ENCODE results near the gene FAM174B.

Gene FAM174B

DNA sequence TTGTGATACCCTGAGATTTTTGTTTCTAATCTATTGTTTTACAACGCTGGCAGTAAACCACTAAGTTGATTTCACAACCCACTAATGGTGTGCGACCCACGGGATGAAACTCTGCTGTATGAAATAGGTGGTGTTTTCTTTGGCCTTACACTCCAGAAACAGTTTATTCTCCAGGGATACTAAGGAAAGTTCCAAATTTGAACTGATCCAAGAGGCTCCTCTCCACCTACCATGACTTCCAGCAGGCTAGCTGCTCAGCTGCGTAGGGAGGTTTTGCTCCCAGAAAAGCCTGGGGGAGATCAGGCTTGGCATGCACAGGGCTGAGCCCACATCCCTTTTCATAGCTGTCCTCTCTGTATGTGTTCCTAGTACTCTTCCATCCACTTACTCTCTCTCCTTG, 71.5 kb downstream of the FAM174B start:
- in situ Hi-C loops (cut with HindIII; ENCODE audit: low pct_ligation_motif_present, low pct_unique_long_range_greater_than_20kb, low sequenced_read_pairs), result no loop called here
- no peak for DNase-seq

DNA sequence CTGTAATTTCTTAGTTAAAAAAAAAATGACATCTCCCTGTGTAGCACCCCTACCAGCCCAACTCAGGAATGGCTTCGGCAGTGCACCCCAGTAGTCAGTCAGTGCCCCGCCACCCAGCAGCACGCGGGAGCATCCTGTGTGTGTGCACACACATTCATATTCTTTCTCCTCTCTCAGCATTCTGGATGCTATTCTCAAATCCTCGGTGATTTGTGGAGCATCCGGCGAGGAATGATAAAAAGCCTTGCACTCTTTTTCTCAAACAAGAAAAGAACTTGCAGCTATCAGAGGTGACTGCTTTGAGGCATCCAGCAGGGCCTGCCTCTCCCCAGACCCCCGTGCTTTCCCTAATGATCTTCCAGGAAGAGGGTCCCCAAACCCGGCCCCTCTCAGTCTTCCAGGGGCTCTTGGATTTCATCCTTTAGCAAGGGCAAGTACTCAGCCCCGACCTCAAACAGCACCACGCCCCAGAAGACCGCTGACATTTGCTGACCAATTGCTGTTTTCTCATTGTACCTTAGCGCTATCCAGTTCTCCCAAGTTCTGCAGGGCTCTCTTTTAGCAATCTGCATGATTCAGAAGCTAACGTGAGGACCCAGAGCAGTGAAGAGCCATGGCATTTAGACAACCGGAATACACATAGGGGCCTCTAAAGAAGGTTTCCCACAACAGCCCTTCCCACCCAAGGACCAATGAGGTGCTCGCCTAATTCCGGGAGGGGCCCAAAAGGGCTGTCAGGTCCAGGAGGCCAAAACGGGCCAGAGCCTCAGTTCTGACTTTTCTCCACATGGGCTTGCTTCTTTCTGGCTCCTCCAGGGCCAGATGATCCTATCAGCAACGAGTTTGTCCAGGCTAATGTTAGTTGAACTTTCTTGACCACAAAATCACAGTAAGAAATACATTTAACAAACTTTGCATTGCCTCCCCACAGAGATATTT, 72.2 kb downstream of the FAM174B start:
- DNase-seq, result no peak
- in situ Hi-C loops (cut with HindIII; ENCODE audit: low pct_ligation_motif_present, low pct_unique_long_range_greater_than_20kb, low sequenced_read_pairs), result no loop called here

DNA sequence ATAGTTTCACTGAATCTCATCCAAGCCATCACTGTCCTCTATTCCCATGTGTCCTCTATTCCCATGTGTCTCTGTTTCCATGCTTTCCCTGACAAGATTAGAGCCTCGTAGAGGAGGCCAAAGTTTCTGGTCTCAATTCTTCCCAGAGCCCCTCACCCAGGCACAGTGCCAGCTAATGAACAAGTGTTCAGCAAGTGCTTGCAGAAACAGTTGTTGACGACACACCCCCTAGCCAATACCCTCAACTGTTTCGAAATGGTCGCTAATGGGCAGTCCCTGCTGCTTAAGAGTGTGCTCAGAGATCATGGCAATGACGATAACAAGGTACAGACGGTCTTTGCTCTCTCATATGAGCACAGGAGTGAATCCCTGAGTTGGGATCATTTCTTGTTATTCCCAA, 73.4 kb downstream of the FAM174B start:
- in situ Hi-C loops (cut with HindIII; ENCODE audit: low pct_ligation_motif_present, low pct_unique_long_range_greater_than_20kb, low sequenced_read_pairs), result no loop called here
- no peak for DNase-seq

DNA sequence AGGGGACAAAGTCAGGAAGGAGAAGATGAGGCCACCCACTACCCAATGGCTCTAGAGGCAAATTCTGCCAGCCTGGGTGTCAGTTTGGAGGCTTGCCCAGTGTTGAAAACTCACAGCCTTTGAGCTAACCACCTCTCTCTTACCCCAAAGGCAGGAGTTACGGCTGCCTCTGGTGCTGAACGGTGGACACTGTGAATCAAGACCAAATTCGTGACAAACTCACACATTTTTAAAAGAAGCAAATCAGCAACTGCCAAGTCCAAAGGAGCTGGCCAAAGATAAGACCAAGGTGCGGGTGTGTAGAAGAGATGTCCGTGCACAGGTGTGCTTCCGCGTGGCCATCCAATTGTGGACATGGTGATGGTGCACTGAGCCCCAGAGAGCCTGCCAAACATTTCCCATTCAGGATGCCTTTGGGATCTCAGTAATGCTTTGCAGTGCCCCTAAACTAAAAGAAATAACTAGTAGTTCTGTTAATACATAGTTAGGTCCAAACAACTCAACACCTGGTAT, 74.6 kb downstream of the FAM174B start:
- DNase-seq, result no peak
- in situ Hi-C loops (cut with HindIII; ENCODE audit: low pct_ligation_motif_present, low pct_unique_long_range_greater_than_20kb, low sequenced_read_pairs), result no loop called here

DNA sequence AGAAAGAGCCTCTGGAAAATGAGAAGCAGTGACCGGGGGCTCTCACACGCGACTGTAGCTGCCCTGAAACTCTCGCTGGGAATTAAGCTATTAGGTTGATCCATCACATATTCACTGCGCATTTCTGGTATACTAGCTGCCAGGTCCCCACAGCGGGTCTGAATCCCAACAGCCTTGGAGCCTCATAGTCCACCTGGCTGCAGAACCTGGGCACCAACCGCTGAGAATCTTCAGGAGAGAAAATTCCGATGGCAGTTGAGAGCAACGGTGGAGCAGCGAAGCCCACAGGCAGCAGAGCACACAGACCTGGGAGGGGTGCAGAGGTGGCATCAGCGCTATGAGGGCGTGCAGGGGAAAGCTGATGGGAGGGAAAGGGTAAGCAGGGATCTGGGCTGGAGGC, 75.1 kb downstream of the FAM174B start:
- DNase-seq, result no peak
- in situ Hi-C loops (cut with HindIII; ENCODE audit: low pct_ligation_motif_present, low pct_unique_long_range_greater_than_20kb, low sequenced_read_pairs), result no loop called here

DNA sequence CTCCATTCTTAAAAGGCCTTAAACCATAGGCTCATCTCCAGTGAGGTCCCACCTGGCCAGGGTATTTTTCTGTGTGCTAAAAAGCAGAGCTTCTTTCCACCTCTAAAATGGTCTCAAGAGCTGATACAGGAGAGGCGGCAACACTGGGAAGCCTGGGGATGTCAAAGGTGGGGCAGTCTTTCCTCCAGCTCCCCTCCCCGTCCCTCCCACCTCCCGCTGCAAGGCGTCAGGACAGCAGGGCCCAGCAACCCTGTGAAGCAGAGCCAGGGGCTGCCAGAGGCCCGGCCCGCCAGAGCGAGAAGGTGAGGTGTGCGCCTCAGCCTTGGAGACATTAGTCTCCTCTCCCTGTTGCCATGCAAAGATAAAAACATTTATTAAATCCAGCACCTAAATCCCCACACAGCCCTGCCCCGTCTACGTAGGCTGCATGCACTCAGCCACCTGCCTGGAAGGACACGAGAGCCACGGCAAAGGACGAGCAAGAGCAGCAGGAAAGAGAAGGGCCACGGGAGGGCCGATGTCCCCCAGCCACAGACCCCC, 75.6 kb downstream of the FAM174B start:
- no peak for DNase-seq
- in situ Hi-C loops (cut with HindIII; ENCODE audit: low pct_ligation_motif_present, low pct_unique_long_range_greater_than_20kb, low sequenced_read_pairs), result no loop called here

DNA sequence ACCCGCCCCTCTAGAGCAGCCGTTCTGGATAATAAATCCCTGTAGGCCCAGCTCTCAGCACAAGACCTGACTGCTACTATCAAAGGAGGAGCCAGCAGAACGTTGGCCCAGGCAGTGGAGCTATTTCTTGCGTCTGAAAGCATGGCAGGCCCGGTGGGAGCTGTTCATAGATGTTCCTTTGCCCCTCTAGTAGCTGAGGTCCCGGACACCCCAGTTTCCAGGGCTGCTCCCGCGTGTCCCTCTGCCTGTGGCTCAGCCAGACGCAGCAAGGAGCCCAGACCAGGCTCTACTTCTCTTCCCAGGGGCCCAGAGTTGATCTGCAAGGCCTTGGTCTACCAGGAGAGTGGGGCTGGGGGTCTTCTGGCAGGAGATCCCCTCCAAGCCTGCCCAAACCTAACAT, 76.1 kb downstream of the FAM174B start:
- in situ Hi-C loops (cut with HindIII; ENCODE audit: low pct_ligation_motif_present, low pct_unique_long_range_greater_than_20kb, low sequenced_read_pairs), result no loop called here
- no peak for DNase-seq

DNA sequence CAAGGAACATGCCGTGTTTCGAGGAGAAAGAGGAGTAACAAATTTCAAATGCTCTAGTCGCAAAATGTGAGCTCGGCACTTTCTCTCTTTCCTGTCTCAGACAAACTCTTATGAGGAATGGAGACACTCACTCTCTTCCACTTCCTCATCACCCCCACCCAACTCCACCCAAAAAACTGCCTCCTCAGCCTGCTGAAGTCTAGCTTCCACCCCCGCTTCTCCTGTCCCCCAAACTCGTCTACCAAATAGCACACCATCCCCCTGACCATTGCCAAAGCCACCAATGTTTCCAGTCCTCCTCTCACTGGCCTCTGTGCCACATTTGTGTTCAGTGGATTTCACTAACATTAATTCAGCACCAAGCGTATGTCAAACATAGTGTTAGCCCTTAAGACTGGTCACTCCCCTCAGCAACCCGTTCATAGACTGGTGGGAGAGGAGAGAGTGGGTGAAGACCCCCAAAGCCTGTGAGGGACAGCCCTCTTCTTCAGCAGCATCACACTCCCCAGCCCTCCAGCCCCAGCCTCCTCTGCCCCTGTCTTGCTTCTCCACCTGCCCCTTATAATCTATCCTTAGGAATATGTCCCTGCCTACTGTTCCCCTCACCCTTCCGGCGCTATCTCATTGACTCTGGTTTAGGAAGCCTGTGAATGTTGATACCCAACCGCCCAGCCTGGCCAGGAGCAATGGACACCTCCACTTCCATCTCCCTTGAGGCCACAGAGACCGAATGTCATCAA, 77.3 kb downstream of the FAM174B start:
- DNase-seq, result no peak
- in situ Hi-C loops (cut with HindIII; ENCODE audit: low pct_ligation_motif_present, low pct_unique_long_range_greater_than_20kb, low sequenced_read_pairs), result no loop called here

DNA sequence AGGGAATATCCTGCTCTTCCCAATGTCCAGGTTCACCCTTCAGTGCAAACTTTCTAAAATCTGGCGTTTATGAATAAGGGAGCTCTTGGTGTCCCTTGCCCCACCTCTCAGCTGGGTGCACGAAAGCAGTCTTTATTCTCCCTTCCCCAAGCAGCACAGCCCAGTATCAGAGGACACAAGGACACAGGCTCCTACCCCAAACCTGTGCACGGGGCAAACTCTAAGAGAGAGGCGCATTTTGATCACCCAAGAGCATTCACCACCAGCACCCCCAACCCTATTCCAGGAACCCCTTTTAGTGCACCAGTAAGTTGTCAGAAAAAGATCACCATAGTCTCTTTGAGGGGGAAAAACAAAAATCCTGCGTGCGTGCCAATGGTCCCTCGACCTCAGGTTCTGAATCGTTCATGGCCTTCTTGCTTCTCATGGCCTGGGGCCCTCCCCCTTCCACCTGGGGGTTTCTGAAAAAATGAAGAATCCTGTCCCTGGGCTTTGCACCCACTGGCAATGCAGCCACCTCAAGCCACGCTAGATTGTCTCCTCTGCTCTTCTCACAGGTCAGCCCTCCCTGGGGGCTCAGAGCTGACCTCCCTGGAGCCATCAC, 78.9 kb downstream of the FAM174B start:
- no peak for DNase-seq
- in situ Hi-C loops (cut with HindIII; ENCODE audit: low pct_ligation_motif_present, low pct_unique_long_range_greater_than_20kb, low sequenced_read_pairs), result no loop called here

DNA sequence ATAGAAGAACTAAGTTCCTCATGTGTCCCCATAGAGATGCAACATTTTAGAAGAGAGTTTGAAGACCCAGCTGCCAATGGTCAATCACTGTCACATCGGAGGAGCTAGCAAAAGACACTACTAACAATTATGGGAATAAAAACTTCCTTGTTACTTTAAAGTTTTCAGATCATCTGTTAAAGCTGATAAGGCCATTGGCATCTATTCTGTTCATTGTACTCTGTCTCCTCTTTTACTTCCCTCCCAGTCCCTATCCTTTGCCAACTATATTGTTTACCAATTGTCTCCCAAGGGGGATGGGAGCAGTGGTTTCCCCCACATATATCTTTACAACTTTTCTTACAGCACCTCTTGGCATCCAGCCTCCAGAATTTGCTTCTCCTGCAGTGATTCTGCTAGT, 81.0 kb downstream of the FAM174B start:
- in situ Hi-C loops (cut with HindIII; ENCODE audit: low pct_ligation_motif_present, low pct_unique_long_range_greater_than_20kb, low sequenced_read_pairs), result no loop called here
- no peak for DNase-seq

DNA sequence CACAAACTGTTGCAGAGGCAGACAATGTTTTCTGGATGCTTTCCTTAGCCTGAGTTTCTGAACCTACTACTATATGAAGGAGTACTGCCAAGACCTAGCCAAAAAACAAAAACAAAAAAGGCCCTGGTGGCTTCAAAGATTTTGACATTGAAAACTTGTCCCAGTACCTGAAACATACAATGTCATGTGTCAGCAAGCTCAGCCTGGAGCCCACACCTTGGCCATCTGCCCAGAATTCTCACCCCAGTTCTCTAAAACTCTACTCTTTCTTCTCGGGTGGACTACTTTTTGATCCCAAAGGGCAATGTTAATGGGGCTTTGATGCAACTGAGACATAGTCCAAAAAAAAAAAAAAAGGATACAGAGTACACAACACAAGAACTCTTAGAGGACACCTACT, 81.4 kb downstream of the FAM174B start:
- in situ Hi-C loops (cut with HindIII; ENCODE audit: low pct_ligation_motif_present, low pct_unique_long_range_greater_than_20kb, low sequenced_read_pairs), result no loop called here
- no peak for DNase-seq

DNA sequence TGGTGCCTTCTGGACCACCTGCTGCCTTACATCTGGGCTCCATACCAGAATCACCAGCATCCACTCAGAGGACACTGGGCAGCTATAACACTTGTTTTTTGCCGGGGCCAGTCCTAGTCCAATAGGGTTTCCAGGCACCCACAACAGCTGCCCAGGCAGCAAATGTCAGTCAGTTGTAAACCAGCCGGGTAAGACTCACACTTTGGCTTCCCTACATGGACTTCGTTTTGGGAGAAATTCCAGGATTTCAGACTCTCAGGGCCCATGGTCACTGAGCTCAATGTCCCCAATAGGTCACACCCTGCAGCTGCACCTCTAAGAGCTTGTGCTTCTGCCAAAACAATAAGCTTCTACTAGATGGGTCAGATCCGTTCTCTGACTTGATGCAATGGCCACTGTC, 83.8 kb downstream of the FAM174B start:
- in situ Hi-C loops (cut with HindIII; ENCODE audit: low pct_ligation_motif_present, low pct_unique_long_range_greater_than_20kb, low sequenced_read_pairs), result no loop called here
- no peak for DNase-seq

DNA sequence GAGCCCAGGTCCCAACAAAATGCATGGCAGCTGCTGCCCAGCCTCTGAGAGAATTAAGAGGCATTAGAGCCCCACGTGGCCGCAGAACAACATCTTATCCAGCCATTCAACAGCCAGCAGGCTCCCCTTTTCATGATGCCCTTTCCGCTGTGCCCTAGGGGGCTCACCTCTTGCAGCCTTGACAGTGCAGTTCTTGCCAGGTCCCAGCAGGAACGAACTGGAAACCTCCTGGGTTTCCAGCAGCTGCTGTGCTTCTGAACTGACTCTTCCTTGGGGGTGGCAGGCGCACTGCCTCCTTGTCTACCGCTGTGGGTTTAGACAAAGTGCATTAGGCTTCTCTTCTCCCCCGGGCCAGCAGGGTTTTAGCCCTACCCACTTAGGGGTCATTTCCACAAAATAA, 85.2 kb downstream of the FAM174B start:
- no peak for DNase-seq
- in situ Hi-C loops (cut with HindIII; ENCODE audit: low pct_ligation_motif_present, low pct_unique_long_range_greater_than_20kb, low sequenced_read_pairs), result no loop called here

DNA sequence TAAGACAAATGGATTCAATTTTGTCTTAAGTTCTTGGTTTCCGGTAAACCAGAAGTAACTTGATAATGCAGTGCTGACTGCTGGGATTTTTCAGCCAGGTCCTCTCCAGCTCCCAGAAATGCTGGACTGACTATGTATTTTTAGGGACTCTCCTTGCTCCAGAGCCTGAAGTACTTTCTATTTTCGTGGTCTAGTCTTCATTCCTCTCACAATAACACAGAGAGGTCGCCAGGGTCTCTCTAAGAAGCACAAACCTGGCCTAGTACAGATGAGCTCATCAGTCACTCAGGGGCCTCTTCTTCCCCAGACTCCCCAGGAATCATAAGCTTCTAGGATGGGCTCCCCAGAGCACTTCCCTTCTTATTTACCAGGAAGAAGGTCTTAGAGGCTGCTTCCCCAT, 85.8 kb downstream of the FAM174B start:
- in situ Hi-C loops (cut with HindIII; ENCODE audit: low pct_ligation_motif_present, low pct_unique_long_range_greater_than_20kb, low sequenced_read_pairs), result no loop called here
- no peak for DNase-seq

Data from ACHN (cell line).